HG02885 (cell line): ENCODE results near the gene FERMT2.
"Not testable (repeated sequence)": the region's sequence is repeated elsewhere in the genome, so short reads cannot be mapped to it uniquely, and the experiment has no call there.

Experiments used
- ATAC-seq: cut with Tn5 transposase; IDR thresholded peaks from one replicate; pipeline ENCODE4 v1.9.1; 2021; ENCODE audit warnings: mild to moderate bottlenecking; ENCODE audit not compliant: unreplicated experiment, poor library complexity

The FERMT2 gene

GRCh38 chr14:52873694-52874093 lies 77.2 kb downstream of the FERMT2 start:
- ATAC-seq, result no peak

- ATAC-seq, result no peak
These were observed 77.8 kb downstream of the FERMT2 start for GRCh38 chr14:52873065-52873464.

GRCh38 chr14:52871606-52872005 lies 79.2 kb downstream of the FERMT2 start:
- no peak for ATAC-seq

GRCh38 chr14:52868911-52869618 lies 81.8 kb downstream of the FERMT2 start:
- ATAC-seq, result no peak

GRCh38 chr14:52864893-52865292 lies 86.0 kb downstream of the FERMT2 start:
- ATAC-seq, result not testable (repeated sequence)

- no peak for ATAC-seq
These were observed 87.5 kb downstream of the FERMT2 start for GRCh38 chr14:52863334-52863700.

- ATAC-seq, result no peak
These were observed 88.1 kb downstream of the FERMT2 start for GRCh38 chr14:52862632-52863333.

- ATAC-seq, result no peak
These were observed 89.4 kb downstream of the FERMT2 start for GRCh38 chr14:52861403-52861802.

GRCh38 chr14:52860910-52861309 lies 89.9 kb downstream of the FERMT2 start:
- ATAC-seq, result no peak

- no peak for ATAC-seq
These were observed 90.6 kb downstream of the FERMT2 start for GRCh38 chr14:52860209-52860608.

- ATAC-seq, result no peak
These were observed 94.7 kb downstream of the FERMT2 start for GRCh38 chr14:52856139-52856538.

- no peak for ATAC-seq
These were observed 97.4 kb downstream of the FERMT2 start for GRCh38 chr14:52853522-52853854.

GRCh38 chr14:52852810-52853521 lies 97.9 kb downstream of the FERMT2 start:
- ATAC-seq, result no peak

- ATAC-seq, result no peak
These were observed 100.4 kb downstream of the FERMT2 start for GRCh38 chr14:52850451-52850909.

GRCh38 chr14:52848626-52849025 lies 102.2 kb downstream of the FERMT2 start:
- no peak for ATAC-seq

- ATAC-seq, result no peak
These were observed 104.3 kb downstream of the FERMT2 start for GRCh38 chr14:52846591-52846990.

GRCh38 chr14:52845081-52845480 lies 105.8 kb downstream of the FERMT2 start:
- ATAC-seq, result no peak

- ATAC-seq, result no peak
These were observed 106.4 kb downstream of the FERMT2 start for GRCh38 chr14:52844262-52845060.

GRCh38 chr14:52840877-52841276 lies 110.0 kb downstream of the FERMT2 start:
- ATAC-seq, result no peak

- ATAC-seq, result no peak
These were observed 113.4 kb downstream of the FERMT2 start for GRCh38 chr14:52837451-52837850.

- no peak for ATAC-seq
These were observed 114.8 kb downstream of the FERMT2 start for GRCh38 chr14:52836063-52836462.
